ENCODE results near the gene NFYA. TPM values are rescaled to one million over a fixed set of nuclear protein-coding genes. Genes with fewer than 3 reads are reported as not detected.
A peak's percentile ranks its signal among the peaks of the same experiment; 100 is the strongest.

Gene NFYA
- total RNA-seq, 1 experiment from 2014 or later = 23.7 TPM

GRCh38 chr6:41039060-41039998 lies 33.4 kb upstream of the NFYA start, which contains the start of gene UNC5CL:
TSS of gene UNC5CL (minus strand) at chr6:41039221. CDS start at chr6:41035074, 4,147 bp downstream.
- intact Hi-C loops (cut with micrococcal nuclease; ENCODE audit: unreplicated experiment) = loop anchor here (1.0 to 5.0 kb wide), 4 partner anchors 26 to 42 kb away; no protein-coding TSS in a partner anchor
- H3K4me3 Mint-ChIP-seq (ENCODE audit: low read depth, unreplicated experiment) = peak within 1 kb of the TSS; percentile 73

GRCh38 chr6:41040101-41040939 lies 32.5 kb upstream of the NFYA start:
- H3K4me1 Mint-ChIP-seq (ENCODE audit: low read depth, unreplicated experiment) = peaks cover 58% of the 10 kb centered on the region
- BruUV-seq (replicated peaks) = no TSS peak
- no peaks in the 10 kb centered on the region for H3K9me3 Mint-ChIP-seq (ENCODE audit: low read depth, unreplicated experiment)
- intact Hi-C loops (cut with micrococcal nuclease; ENCODE audit: unreplicated experiment) = no loop called here
- no peak for TF ChIP-seq CTCF (IDR thresholded peaks at IDR 0.05; ENCODE audit: unreplicated experiment)
- no peaks in the 10 kb centered on the region for H3K27me3 Mint-ChIP-seq (ENCODE audit: unreplicated experiment)
- peak overlapping the region; percentile 90 for H3K27ac Mint-ChIP-seq (ENCODE audit: unreplicated experiment)
- peak overlapping the region; percentile 39 for H3K4me3 Mint-ChIP-seq (ENCODE audit: low read depth, unreplicated experiment)
- peaks cover 20% of the 10 kb centered on the region for H3K36me3 Mint-ChIP-seq (ENCODE audit: insufficient read depth, unreplicated experiment)
- DNase-seq = peak; percentile 84
- CTCF ChIA-PET = interaction anchor here (0.8 to 2.9 kb wide), 9 partner anchors 12 to 146 kb away, joined by 3 to 18 read pairs (median 7); partner anchors contain the start of genes APOBEC2, NFYA and OARD1

More at GRCh38 chr6:41039060-41039998, 33.4 kb upstream of the NFYA start, which contains the start of gene UNC5CL:
- Mint-ChIP-seq H3K9me3 (ENCODE audit: low read depth, unreplicated experiment) (no peaks in the 10 kb centered on the region), H3K36me3 (ENCODE audit: insufficient read depth, unreplicated experiment) (peaks cover 20% of the 10 kb centered on the region), H3K27me3 (ENCODE audit: unreplicated experiment) (no peaks in the 10 kb centered on the region), H3K27ac (ENCODE audit: unreplicated experiment) (peak within 1 kb of the TSS; percentile 90), H3K4me1 (ENCODE audit: low read depth, unreplicated experiment) (peaks cover 58% of the 10 kb centered on the region)
- peak; percentile 91 for DNase-seq
- no TSS peak for BruUV-seq (replicated peaks)
- TF ChIP-seq CTCF (IDR thresholded peaks at IDR 0.05; ENCODE audit: unreplicated experiment) = peak; percentile 76
- CTCF ChIA-PET = interaction anchor here (0.5 to 2.9 kb wide), 18 partner anchors 10 to 1177 kb away, joined by 3 to 18 read pairs (median 4); partner anchors contain the start of genes NFYA and OARD1

GRCh38 chr6:41040940-41041536 lies 31.7 kb upstream of the NFYA start:
- CTCF ChIA-PET = interaction anchor here (0.8 to 2.9 kb wide), 9 partner anchors 12 to 147 kb away, joined by 3 to 18 read pairs (median 7); partner anchors contain the start of genes APOBEC2, NFYA and OARD1
- Mint-ChIP-seq H3K36me3 (ENCODE audit: insufficient read depth, unreplicated experiment) (peaks cover 20% of the 10 kb centered on the region), H3K9me3 (ENCODE audit: low read depth, unreplicated experiment) (no peaks in the 10 kb centered on the region)

More at GRCh38 chr6:41040940-41041536, 31.7 kb upstream of the NFYA start:
- intact Hi-C loops (cut with micrococcal nuclease; ENCODE audit: unreplicated experiment) = no loop called here
- H3K27ac Mint-ChIP-seq (ENCODE audit: unreplicated experiment) = peak overlapping the region; percentile 90
- BruUV-seq (replicated peaks) = no TSS peak
- TF ChIP-seq CTCF (IDR thresholded peaks at IDR 0.05; ENCODE audit: unreplicated experiment) = no peak
- DNase-seq = no peak
- no peaks in the 10 kb centered on the region for H3K27me3 Mint-ChIP-seq (ENCODE audit: unreplicated experiment)
- peak overlapping the region; percentile 39 for H3K4me3 Mint-ChIP-seq (ENCODE audit: low read depth, unreplicated experiment)
- peaks cover 51% of the 10 kb centered on the region for H3K4me1 Mint-ChIP-seq (ENCODE audit: low read depth, unreplicated experiment)
